Gastrocnemius medialis (tissue), 4 donors: Measurements from ENCODE around the gene RMND1. TPM values are rescaled to one million over a fixed set of nuclear protein-coding genes. Genes with fewer than 3 reads are reported as not detected.
A peak's percentile ranks its signal among the peaks of the same experiment; 100 is the strongest.

Experiments
- ATAC-seq, 2 donors: fragments of 150-250 bp; one replicate each; pipeline ENCODE4 v1.9.1; 2016
- DNase-seq, 2 donors: peaks; one replicate each; pipeline ENCODE4 v3.0.0-alpha.2; 2019
- H3K27ac ChIP-seq, 4 donors: fragments of 200-600 bp; sonication (generic); 1 replicate in 1 of 4; 2 replicates in 3 of 4; pipeline ENCODE4 v1.5.1; 2016 to 2018; ENCODE audit warnings: mild to moderate bottlenecking in 2 of 4, moderate library complexity in 1 of 4
- H3K27me3 ChIP-seq, 3 donors: fragments of 200-600 bp; sonication (generic) in 2 of 3; 1 replicate in 1 of 3; 2 replicates in 2 of 3; pipeline versions ENCODE4 v1.5.1 to v1.6.0; 2016 to 2019; ENCODE audit warnings: mild to moderate bottlenecking in 1 of 3, moderate library complexity in 1 of 3
- H3K36me3 ChIP-seq, 2 donors: fragments of 200-600 bp; sonication (generic) in 1 of 2; one replicate each; pipeline ENCODE4 v1.5.1; 2017 to 2018
- H3K4me1 ChIP-seq, 2 donors: fragments of 200-600 bp; sonication (generic) in 1 of 2; one replicate each; pipeline ENCODE4 v1.5.1; 2016 to 2017; ENCODE audit warnings: mild to moderate bottlenecking in 2 of 2
- H3K4me3 ChIP-seq, 4 donors: fragments of 200-600 bp; sonication (generic) in 3 of 4; 1 replicate in 1 of 4; 2 replicates in 3 of 4; pipeline ENCODE4 v1.5.1; 2016 to 2019; ENCODE audit warnings: mild to moderate bottlenecking in 2 of 4
- H3K9me3 ChIP-seq, 3 donors: fragments of 200-600 bp; sonication (generic) in 2 of 3; 1 replicate in 1 of 3; 2 replicates in 2 of 3; pipeline ENCODE4 v1.5.1; 2016 to 2019
- POLR2A ChIP-seq, 2 donors: fragments of 450-650 bp; IDR thresholded peaks; one replicate each; pipeline ENCODE4 v1.6.1; 2017; ENCODE audit warnings: antibody characterized with exemption in 2 of 2, mild to moderate bottlenecking in 2 of 2, moderate library complexity in 2 of 2
- in situ Hi-C, 4 donors: fragments of 200-750 bp; cut with MboI; loops; one replicate each; pipeline versions ENCODE4 v1.15.0 to v1.8.0; 2017; ENCODE audit warnings: low sequenced_read_pairs in 4 of 4
- intact Hi-C: fragments of 100-400 bp; cut with DNase I; formaldehyde crosslinking; loops from one replicate; pipeline ENCODE4 v1.15.1; 2023; ENCODE audit warnings: low total_unique reads
- total RNA-seq, 4 donors: library from RNA; depleted of rRNA; stranded (reverse); fragments of >200 nt; gene quantifications; one replicate each; pipeline versions ENCODE4 v1.1.0 to v1.2.3, GENCODE V29; 2016
- TF ChIP-seq, protein P1 (sequence below), 5 experiments: fragments of 450-650 bp in 3 of 5; fragments of 200-600 bp in 2 of 5; sonication (generic) in 2 of 5; IDR thresholded peaks in 4 of 5; conservative IDR thresholded peaks in 1 of 5; 1 replicate in 4 of 5; 2 replicates in 1 of 5; pipeline ENCODE4 v1.5.1; 2016 to 2019; ENCODE audit warnings: antibody characterized with exemption in 5 of 5, mild to moderate bottlenecking in 3 of 5, moderate library complexity in 3 of 5

Gene RMND1
- total RNA-seq, 4 donors from 2014 or later, result 6.4 to 9.6 (median 8.4) TPM

- Histone ChIP-seq H3K4me3 (peak overlapping the region; percentile 81 to 96 (median 91)), H3K27me3 (no peaks in the 10 kb centered on the region), H3K36me3 (no peaks in the 10 kb centered on the region), H3K27ac (peak overlapping the region; percentile 94 to 100 (median 99)), H3K9me3 (no peaks in the 10 kb centered on the region), H3K4me1 (peaks cover 53 to 57% of the 10 kb centered on the region in 2 donors)
- peak; percentile 57 to 60 for ATAC-seq
- TF ChIP-seq, protein P1, sequence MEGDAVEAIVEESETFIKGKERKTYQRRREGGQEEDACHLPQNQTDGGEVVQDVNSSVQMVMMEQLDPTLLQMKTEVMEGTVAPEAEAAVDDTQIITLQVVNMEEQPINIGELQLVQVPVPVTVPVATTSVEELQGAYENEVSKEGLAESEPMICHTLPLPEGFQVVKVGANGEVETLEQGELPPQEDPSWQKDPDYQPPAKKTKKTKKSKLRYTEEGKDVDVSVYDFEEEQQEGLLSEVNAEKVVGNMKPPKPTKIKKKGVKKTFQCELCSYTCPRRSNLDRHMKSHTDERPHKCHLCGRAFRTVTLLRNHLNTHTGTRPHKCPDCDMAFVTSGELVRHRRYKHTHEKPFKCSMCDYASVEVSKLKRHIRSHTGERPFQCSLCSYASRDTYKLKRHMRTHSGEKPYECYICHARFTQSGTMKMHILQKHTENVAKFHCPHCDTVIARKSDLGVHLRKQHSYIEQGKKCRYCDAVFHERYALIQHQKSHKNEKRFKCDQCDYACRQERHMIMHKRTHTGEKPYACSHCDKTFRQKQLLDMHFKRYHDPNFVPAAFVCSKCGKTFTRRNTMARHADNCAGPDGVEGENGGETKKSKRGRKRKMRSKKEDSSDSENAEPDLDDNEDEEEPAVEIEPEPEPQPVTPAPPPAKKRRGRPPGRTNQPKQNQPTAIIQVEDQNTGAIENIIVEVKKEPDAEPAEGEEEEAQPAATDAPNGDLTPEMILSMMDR (IDR thresholded peaks at IDR 0.05 in 4 of 5, conservative IDR thresholded peaks at IDR 0.05 in 1 of 5), result peak in 1 of 5 experiments; percentile 16
- TF ChIP-seq POLR2A (IDR thresholded peaks at IDR 0.05), result peak in 1 of 2 donors; percentile 33
- DNase-seq, result peak; percentile 64 to 72
- intact Hi-C loops (loop anchor here (1.0 to 10.0 kb wide), 4 partner anchors 61 to 1744 kb away; partner anchors contain the start of genes FBXO5, KATNA1, RAET1E and RMND1), in situ Hi-C loops (loop anchor here in 3 of 4 donors (5.0 to 10.0 kb wide), 2 partner anchors 54 to 61 kb away; partner anchors contain the start of gene RMND1 (in 2 of the 3))
Measured at GRCh38 chr6:151390851-151391470, 61.0 kb downstream of the RMND1 start.

- no peaks in the 10 kb centered on the region for H3K27me3 ChIP-seq
- no peaks in the 10 kb centered on the region for H3K9me3 ChIP-seq
- peaks cover 47 to 52% of the 10 kb centered on the region in 2 donors for H3K4me1 ChIP-seq
- intact Hi-C loops, result loop anchor here (1.0 to 10.0 kb wide), 4 partner anchors 62 to 1743 kb away; partner anchors contain the start of genes FBXO5, KATNA1, RAET1E and RMND1
- H3K4me3 ChIP-seq, result peak overlapping the region; percentile 81 to 96 (median 91)
- in situ Hi-C loops, result loop anchor here in 3 of 4 donors (5.0 to 10.0 kb wide), 2 partner anchors 54 to 62 kb away; partner anchors contain the start of gene RMND1 (in 2 of the 3)
- TF ChIP-seq, protein P1 (IDR thresholded peaks at IDR 0.05 in 4 of 5, conservative IDR thresholded peaks at IDR 0.05 in 1 of 5), result no peak
- TF ChIP-seq POLR2A (IDR thresholded peaks at IDR 0.05), result peak; percentile 51 to 60
- peak; percentile 78 to 81 for ATAC-seq
- no peaks in the 10 kb centered on the region for H3K36me3 ChIP-seq
- H3K27ac ChIP-seq, result peak overlapping the region; percentile 94 to 100 (median 99)
- peak; percentile 93 to 97 for DNase-seq
Measured at GRCh38 chr6:151390276-151390850, 61.6 kb downstream of the RMND1 start.

DNA sequence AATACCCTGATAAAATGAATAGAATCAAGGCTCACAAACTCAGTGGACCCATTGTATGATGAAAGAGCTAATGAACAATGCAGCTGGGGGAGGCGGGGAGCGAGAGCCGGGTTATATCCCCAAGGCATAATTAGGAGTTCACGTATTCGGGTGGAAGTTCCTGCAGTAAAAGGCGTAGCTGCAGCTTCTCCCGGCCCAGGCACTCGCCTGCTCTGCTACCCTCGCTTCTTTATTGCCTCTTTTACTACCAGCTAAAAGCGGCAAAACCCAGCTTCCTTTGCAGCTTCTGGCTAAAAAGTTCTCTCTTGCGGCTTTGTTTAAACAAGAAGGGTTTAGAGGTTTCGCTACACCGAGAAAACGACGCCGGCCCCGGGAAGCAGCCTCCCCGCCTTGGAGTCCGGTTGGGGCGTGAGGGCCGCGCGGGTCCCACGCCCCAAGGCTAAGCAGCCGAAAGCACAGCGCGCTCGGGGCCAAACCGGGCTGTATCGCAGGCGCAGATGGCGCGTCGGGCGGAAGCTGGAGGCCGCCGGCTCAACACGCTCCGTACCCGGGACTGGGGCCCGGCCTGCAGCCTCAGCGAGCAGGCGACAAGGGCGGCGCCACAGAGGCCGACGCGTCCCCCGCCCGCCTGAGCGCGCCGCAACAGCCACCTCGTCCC, 62.2 kb downstream of the RMND1 start:
- ATAC-seq (peak; percentile 24 to 25), DNase-seq (peak; percentile 29 to 60)
- H3K9me3 ChIP-seq, result no peaks in the 10 kb centered on the region
- intact Hi-C loops, result loop anchor here (1.0 to 10.0 kb wide), 4 partner anchors 63 to 1742 kb away; partner anchors contain the start of genes FBXO5, KATNA1, RAET1E and RMND1
- peak overlapping the region; percentile 81 to 96 (median 91) for H3K4me3 ChIP-seq
- no peaks in the 10 kb centered on the region for H3K36me3 ChIP-seq
- H3K27me3 ChIP-seq, result no peaks in the 10 kb centered on the region
- in situ Hi-C loops, result loop anchor here in 3 of 4 donors (5.0 to 10.0 kb wide), 2 partner anchors 55 to 63 kb away; partner anchors contain the start of gene RMND1 (in 2 of the 3)
- peak overlapping the region; percentile 94 to 100 (median 99) for H3K27ac ChIP-seq
- TF ChIP-seq, protein P1 (IDR thresholded peaks at IDR 0.05 in 4 of 5, conservative IDR thresholded peaks at IDR 0.05 in 1 of 5), result no peak
- TF ChIP-seq POLR2A (IDR thresholded peaks at IDR 0.05), result peak; percentile 55 to 79
- peaks cover 42 to 51% of the 10 kb centered on the region in 2 donors for H3K4me1 ChIP-seq

DNA sequence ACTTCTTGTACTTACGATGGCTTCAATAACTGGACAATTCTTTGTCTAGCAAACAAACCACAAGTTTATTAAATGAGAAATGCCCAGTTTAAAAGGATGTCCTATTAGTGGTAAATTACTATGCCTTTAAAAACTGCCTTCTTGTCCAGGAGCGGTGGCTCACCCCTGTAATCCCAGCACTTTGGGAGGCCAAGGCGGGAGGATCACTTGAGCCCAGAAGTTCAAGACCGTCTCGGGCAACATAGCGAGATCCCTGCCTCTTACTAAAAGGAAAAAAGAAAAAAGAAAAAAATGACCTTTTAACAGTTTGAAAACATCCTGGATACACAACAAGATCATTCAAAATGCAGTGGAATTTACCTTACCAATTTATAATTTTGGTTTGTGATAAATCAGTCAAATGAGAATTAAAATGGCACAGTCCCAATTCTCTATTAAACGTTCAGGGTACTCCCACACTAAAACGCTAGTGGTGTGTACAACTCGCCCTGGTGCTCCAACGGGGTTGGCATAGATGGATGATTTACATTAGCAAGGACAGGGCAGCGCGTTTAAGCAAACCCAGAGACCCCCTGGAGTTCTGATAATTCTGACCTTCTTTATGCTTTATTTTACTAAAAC, 62.8 kb downstream of the RMND1 start:
- TF ChIP-seq, protein P1 (IDR thresholded peaks at IDR 0.05 in 4 of 5, conservative IDR thresholded peaks at IDR 0.05 in 1 of 5), result no peak
- TF ChIP-seq POLR2A (IDR thresholded peaks at IDR 0.05), result no peak
- Histone ChIP-seq H3K27ac (peak overlapping the region; percentile 94 to 100 (median 99)), H3K9me3 (no peaks in the 10 kb centered on the region), H3K36me3 (no peaks in the 10 kb centered on the region), H3K27me3 (no peaks in the 10 kb centered on the region), H3K4me1 (peaks cover 39 to 49% of the 10 kb centered on the region in 2 donors), H3K4me3 (peak overlapping the region; percentile 81 to 96 (median 91))
- DNase-seq, result no peak
- ATAC-seq, result no peak
- intact Hi-C loops (no loop called here), in situ Hi-C loops (no loop called here)
